HG03097 (cell line): ENCODE results near the gene CCDC170.
"Not testable (repeated sequence)": the region's sequence is repeated elsewhere in the genome, so short reads cannot be mapped to it uniquely, and the experiment has no call there.

Experiments
- ATAC-seq: cut with Tn5 transposase; IDR thresholded peaks from one replicate; pipeline ENCODE4 v1.9.1; 2021; ENCODE audit not compliant: unreplicated experiment, low FRiP score

Gene CCDC170, protein sequence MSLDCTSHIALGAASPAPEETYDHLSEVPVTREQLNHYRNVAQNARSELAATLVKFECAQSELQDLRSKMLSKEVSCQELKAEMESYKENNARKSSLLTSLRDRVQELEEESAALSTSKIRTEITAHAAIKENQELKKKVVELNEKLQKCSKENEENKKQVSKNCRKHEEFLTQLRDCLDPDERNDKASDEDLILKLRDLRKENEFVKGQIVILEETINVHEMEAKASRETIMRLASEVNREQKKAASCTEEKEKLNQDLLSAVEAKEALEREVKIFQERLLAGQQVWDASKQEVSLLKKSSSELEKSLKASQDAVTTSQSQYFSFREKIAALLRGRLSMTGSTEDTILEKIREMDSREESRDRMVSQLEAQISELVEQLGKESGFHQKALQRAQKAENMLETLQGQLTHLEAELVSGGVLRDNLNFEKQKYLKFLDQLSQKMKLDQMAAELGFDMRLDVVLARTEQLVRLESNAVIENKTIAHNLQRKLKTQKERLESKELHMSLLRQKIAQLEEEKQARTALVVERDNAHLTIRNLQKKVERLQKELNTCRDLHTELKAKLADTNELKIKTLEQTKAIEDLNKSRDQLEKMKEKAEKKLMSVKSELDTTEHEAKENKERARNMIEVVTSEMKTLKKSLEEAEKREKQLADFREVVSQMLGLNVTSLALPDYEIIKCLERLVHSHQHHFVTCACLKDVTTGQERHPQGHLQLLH

DNA sequence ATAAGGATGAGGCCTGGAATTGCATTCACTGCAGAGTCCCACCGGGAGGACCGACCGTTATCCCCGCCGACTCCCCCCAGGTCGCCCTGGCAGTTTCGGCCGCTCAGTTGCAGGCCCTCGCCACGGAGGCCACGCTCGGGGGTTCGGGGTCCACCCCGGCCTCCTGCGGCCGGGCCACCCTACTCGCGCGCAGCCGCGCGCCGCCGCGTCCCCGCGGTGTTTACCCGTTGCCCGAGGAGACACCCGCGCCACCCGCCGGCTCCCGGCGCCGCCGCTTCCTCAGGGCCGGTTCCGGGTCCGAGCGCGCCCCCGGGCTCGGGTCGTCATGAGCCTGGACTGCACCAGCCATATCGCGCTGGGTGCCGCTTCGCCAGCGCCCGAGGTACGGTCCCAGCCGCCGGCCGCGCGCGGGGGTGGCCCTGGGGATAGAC is at the start of gene CCDC170:
CCDC170 (plus strand) TSS at position 214 of the 431 bp plus-strand sequence; CDS start at position 326, 112 bp downstream.
- ATAC-seq, result no peak

DNA sequence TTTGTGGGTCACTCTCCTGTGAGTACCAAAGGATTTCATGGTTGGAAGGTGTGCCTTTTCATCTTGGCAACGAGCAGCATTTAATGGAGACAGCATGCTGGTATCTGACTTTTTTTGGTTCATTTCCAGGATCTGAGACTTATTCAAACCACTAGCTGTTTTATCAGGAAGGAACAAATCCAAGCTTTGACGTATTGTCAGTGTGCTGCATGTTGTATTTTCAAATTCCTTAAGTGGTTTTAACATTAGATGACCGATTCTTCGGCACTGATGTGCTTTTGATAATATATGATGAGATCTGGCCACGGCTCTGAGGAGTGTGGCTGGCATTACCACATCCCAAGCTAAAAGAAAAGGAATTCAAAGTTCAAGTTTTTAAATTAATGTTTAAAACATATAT is 48.3 kb upstream of the CCDC170 start:
- no peak for ATAC-seq

DNA sequence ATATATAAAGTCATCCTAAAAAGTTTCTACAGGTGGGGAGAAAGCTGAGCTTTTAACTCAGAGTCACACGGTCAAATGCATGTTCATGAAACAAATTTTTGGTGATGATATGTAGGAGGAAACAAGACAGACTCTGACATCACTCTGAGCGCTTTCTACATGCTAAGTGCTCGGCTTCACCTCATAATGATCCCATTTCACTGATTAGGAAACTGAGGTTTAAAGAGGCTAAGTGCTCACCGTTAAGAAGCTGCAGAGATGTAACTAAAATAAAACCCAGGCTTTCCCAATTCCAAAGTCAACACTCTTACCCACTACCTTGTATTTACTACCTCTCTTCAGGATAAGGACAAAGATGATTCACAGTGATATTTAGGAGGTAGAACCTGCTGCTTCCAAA is 46.6 kb upstream of the CCDC170 start:
- no peak for ATAC-seq

DNA sequence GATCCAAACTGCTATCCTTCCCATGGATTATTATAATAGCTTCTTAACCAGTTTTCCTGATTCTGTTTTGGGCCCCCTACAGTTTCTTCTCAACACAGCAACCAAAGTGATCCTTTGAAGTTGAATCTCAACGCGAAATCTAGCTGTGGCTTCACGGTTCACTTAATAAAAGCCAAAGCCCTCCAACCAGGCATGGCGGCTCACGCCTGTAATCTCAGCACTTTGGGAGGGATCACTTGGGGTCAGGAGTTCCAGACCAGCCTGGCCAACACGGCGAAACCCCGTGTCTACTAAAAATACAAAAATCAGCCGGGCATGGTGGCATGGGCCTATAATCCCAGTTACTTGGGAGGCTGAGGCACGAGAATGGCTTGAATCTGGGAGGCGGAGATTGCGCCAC is 45.2 kb upstream of the CCDC170 start:
- ATAC-seq, result no peak

DNA sequence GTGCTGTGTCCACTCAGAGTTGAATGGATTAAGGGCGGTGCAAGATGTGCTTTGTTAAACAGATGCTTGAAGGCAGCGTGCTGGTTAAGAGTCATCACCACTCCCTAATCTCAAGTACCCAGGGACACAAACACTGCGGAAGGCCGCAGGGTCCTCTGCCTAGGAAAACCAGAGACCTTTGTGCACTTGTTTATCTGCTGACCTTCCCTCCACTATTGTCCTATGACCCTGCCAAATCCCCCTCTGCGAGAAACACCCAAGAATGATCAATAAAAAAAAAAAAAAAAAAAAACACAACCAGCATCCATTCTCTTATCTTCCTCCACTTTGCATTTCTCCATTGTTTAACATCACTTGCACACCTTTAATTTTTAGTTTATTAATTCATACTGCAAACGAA is 42.9 kb upstream of the CCDC170 start:
- ATAC-seq, result not testable (repeated sequence)

DNA sequence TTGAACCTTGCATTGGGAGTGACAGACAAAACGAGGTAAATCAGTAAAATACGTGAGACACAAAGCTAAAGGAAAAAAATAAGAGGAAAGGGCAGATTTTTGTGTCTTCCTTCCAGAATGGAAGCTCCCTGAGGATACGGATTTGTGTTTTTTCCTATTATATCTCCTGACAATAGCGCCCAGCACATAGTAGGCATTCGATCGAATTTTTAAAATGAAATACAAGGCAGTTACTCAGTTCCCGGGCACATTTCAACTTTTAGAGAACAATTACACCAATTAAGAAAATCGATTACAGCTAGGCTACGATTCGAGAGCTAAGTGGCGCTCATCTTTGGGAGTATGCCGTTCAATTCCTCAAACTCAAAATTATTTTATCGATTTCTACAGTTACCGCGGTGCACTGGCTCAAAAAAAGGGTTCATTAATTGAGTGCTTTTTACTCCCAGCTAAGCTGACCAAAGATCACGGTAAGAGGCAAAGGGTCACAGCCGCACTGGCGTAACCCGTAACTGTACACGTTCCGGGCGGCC is 42.3 kb upstream of the CCDC170 start:
- ATAC-seq, result no peak

DNA sequence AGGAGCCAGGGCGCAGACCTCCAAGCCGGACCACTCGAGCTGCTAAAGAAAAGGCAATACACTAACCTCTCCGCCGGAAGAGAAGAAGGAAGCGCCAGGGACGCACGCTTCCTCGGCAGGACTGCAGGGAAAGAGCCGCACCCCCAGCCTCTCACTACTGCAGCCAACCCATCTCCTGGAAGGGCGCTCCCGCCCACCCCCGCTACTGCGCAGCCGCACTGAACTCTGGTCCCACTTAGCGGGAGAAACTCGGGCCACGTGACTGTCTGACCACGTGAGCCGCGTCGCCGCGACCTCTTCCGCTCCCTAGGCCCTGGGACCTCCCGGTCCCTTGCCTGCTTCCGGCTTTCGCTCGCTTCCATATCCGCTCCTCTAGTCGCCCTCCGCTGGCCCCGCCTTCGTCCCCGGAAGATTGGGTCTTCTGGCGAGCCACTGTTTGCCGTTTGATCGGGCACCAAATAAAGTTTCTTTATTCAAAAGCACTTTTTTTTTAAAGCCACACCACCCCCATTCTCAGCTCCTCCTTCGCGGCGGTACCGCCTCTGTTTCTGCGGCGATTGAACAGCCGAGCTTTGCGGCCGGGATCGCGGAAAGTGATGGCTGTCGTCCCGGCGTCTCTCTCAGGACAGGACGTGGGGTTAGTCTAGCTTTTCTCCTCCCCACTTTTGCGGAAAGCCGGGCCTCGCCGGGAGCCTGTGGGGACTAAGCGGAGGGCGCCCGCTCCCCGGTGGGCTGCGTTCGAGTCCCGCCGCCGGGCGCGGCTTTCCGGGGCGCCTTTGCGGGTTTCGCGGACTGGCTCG is 41.7 kb upstream of the CCDC170 start, which contains the start of gene RMND1:
RMND1 (minus strand) TSS at position 177 of the 800 bp plus-strand sequence. CDS start 6,315 bp downstream, outside the sequence.
- peak; percentile 97 for ATAC-seq

DNA sequence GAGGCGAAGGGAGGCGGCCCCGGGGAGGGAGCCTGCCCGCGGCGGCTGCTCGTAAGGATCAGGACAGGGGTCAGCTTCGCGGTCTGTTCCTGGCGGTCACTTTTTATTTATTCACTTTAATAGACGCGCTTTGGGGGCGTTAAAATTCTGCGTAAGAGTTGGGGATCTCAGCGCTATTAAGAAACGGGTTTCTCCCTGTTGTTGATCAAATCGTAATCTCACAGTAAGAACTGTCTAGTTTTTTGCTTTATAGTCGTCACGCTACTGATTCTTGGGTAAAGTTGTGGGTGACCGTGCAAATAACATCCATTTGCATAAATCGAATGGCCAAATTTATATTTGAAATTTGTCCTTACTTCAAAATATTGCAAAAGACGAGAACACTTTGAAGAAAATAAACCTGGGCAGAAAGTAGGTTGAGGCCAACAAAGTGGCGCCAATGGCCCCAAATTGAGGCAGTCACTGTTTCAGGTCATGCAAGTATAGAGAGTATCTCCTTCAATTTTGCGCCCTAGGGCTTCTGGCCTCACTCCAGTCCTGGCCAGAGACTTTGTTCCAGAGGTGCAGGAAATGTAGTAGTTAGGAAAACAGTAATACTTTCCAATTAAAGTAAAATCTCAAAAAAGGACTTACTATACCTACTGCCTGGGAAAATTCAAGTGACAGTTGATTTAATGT is 40.9 kb upstream of the CCDC170 start:
- ATAC-seq, result no peak

DNA sequence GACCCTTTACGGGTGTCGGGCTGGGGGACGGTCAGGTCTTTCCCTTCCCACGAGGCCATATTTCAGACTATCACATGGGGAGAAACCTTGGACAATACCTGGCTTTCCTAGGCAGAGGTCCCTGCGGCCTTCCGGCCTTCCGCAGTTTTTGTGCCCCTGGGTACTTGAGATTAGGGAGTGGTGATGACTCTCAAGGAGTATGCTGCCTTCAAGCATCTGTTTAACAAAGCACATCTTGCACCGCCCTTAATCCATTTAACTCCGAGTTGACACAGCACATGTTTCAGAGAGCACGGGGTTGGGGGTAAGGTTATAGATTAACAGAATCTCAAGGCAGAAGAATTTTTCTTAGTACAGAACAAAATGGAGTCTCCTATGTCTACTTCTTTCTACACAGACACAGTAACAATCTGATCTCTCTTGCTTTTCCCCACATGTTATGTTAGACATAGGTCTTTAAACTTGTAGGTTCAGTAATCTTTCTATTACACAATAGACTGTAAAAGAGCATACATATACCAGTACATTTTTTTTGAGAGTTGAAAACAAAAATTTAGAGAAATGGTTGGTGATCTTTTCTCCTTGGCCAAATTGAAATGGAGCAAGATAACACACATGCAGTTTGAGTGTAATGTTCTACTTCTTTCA is 37.9 kb upstream of the CCDC170 start:
- ATAC-seq, result not testable (repeated sequence)

DNA sequence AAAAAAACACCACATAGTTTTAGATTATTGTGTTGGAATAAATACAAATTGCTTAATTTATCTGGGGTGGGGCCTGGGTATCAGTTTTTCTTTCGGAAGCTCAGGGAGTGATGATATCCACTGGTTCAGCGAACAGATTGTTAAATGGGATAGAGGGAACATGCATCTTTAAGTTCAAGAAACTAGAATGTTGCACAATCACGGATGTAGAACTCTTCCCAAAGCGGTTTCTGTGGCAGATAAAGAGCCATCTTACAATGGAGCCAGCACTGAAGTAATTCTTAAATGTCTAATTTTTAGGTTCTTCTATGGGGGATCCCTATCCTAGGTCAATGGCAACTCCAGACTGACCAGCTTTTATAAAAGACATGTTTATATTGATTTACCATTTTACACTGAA is 32.1 kb upstream of the CCDC170 start:
- no peak for ATAC-seq

DNA sequence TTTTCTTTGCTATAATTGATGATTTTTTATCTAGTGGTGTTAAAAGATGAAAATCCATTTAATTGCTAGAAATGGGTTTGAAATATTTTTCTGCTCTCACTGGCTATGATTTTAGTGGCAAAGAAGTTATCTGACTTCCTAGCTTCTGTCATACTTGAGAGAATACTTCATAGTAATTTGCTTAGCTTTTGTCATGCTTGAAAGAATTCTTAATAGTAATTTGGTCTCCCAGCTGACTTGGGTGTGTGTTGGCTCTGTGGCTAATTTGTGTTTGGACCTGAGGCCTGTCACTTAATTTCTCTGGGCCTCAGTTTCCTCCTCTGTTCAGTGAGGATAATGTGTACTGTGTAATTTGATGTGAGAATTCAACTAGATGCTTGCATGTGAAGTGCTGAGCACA is 29.1 kb upstream of the CCDC170 start:
- no peak for ATAC-seq

DNA sequence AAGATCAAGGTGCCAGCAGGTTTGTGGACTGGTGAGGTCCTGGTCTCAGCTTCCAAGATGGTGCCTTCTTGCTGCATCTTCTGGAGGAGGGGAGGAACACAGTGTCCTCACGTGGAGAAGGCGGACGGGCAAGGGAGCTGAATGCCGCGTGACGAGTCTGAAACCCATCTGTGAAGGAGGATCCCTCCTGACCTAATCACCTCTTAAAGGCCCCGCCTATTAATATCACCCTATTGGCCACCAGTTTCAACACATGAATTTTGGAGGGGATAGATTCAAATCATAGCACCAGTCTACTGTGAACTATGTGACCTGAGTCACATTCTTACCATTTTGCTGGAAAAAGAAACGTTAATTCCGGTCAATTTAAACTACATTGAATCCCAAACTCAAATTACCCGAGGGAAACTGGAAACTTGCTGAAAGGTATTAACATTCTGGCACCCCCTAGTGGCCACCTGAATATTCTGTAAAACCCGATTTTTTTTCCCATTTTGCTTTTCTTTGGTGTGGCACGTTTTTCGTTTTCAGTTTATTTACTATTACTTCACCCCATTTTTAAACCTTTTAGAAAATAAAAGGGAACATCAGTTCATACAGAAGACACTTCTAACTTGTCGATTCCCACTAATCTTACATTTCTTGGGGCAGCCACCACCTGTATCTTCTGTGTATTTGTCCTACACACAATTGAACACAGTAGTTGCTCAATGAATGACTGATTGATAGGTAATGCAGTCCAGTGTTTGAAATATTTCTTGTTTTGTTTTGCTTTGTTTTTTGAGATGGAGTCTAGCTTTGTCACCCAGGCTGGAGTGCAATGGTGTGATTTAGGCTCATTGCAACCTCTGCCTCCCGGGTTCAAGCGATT is 17.9 kb upstream of the CCDC170 start:
- ATAC-seq, result no peak

DNA sequence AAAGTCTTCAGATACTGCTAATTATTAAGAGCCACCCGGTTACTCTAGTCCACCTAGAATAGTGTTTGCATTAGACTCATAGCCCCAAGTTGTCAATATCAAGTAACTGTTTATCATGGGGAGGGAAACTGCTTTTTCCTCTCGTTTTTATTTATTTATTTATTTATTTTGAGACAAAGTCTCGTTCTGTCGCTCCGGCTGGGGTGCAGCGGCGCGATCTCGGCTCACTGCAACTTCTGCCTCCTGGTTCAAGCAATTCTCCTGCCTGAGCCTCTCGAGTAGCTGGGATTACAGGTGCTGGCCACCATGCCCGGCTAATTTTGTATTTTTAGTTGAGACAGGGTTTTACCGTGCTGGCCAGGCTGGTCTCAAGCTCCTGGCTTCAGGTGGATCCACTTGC is 16.1 kb upstream of the CCDC170 start:
- no peak for ATAC-seq

DNA sequence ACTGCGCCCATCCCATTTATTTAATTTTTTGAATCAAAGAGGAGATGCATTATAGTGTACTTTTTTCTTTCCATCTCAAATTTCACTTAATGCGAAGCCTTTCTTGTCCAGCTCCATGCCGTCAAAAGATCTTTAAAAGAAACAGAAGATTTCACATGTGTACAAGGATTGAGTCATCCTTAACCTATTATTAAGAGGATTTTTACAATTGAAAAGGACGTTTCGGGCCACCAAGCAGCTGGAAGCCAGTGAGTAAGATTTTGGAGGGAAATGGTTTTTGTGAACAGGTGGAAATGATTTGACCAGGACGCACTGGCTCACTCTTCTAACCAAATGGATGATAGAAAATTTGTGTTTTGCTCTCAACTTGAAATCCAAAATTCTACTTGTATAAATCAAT is 15.1 kb upstream of the CCDC170 start:
- no peak for ATAC-seq

DNA sequence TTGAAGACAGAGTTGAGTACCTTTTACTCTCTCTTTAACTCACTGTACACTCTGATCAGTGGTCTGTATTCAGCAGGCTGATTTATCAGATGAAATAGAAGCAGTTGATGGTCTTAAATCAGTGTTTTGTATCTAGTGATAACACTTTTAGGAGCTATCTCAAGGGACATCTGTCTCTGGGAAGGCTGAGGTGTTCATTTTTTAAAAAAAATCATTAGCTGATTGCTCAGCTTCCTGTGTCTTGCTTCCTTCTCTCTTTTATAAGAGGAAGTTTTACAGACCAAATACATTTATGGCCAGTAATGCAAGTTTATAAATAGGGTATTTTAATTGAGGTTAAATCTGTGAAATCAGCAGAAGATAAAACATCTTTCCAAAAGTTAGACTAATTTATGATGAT is 12.0 kb upstream of the CCDC170 start:
- ATAC-seq, result no peak

DNA sequence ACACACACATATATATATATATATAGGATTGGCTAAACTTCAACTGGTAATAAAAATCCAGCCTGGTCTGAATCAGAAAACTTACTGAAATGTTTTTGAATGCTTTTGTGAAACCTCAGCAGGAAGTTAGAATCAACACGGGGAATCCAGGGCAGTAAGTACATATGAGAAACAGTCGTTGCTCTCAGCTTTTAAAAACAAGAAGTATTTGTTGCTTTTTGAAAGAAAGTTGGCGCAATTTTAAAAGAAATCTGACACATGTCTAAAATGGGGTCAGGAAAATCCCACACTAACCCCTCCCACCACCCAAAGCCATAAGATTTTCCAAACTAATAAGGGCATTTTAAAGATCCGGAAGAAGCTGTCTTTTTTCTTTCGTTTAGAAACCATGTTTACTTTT is 11.5 kb upstream of the CCDC170 start:
- ATAC-seq, result no peak

DNA sequence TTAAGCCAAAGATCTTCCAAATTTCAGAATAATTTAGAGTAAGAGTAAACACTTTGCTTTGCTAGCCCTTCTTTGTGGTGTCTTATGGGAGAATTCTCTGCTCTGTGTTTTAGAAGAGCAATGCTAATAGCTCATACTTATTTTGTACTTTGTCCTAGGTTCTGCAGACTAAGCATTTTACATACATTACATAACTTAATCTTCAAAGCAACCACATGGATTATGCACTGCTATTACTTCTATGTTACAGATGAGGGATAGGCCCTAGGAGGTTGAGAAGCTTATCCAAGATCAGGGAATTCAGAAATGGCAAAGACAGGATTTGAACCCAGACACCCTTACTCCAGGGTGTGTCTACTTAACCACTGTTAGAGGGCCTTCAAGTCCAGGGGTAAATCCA is 9.8 kb upstream of the CCDC170 start:
- no peak for ATAC-seq

DNA sequence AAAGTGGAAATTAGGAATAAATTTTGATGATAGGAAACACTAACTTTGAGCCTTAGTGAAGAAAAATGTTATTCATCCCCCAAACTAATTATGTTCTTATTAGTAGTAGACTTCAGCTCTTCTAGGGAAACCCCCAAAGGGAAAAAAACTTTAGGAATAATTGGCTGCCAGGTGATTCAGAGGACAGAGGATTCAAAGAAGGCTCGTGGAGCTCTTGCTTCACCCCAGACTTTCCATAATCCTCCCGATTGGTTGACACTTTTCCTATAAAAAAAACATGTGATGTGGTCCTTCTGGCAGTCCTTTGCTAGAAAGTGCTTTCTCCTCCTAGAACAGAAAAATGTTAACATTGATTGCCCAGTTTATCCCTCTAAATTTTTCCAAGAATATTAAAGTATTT is 5.6 kb upstream of the CCDC170 start:
- no peak for ATAC-seq

DNA sequence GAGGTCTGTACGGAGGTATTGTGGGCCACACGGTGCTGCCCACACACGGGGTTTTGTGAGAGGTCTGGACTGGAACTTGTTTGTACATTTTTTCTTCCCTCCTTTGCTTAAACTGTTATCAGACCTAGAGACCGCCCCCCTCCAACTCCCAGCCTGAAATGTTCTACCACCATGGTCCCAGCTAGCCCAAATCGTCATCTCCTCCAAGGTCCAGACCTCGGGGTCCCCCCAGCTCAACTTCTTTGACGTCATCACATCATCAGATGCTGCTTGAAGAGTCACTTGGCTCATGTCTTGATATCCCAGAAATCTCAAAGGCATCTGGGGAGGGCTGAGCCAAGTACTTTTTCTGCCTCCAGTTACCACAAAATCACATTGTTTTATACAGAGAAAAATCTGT is 2.8 kb upstream of the CCDC170 start:
- ATAC-seq, result no peak
